Nephron progenitor cell (in vitro differentiated cells): Measurements from ENCODE around the gene SFXN5.

ENCODE experiments used
- DNase-seq: peaks from one replicate; pipeline ENCODE4 v3.0.0; 2021
- H3K27ac Mint-ChIP-seq: 2 replicates; pipeline ENCODE4 v1.8.0; 2021; ENCODE audit warnings: mild to moderate bottlenecking, moderate library complexity, mixed read lengths
- H3K27me3 Mint-ChIP-seq: 2 replicates; pipeline ENCODE4 v1.8.0; 2021; ENCODE audit warnings: mild to moderate bottlenecking, low read depth, mixed read lengths; ENCODE audit not compliant: poor library complexity
- H3K36me3 Mint-ChIP-seq: 2 replicates; pipeline ENCODE4 v1.8.0; 2021; ENCODE audit warnings: low read depth, mixed read lengths
- H3K4me1 Mint-ChIP-seq: 2 replicates; pipeline ENCODE4 v1.8.0; 2021; ENCODE audit warnings: mixed read lengths
- H3K4me3 Mint-ChIP-seq: 2 replicates; pipeline ENCODE4 v1.8.0; 2021; ENCODE audit warnings: mild to moderate bottlenecking, moderate library complexity, mixed read lengths
- H3K9me3 Mint-ChIP-seq: 2 replicates; pipeline ENCODE4 v1.8.0; 2021; ENCODE audit warnings: mild to moderate bottlenecking, moderate library complexity, mixed read lengths
- TF ChIP-seq, protein P1 (sequence below): fragments of 200-600 bp; sonication (generic); IDR thresholded peaks from 2 replicates; pipeline ENCODE4 v1.5.0; 2021; ENCODE audit warnings: antibody characterized with exemption

The SFXN5 gene

GRCh38 chr2:72940361-72940760, 131.2 kb downstream of the SFXN5 start:
- peak overlapping the region; percentile 28 for H3K4me3 Mint-ChIP-seq
- no peak for DNase-seq
- no peaks in the 10 kb centered on the region for H3K9me3 Mint-ChIP-seq
- peaks cover 47% of the 10 kb centered on the region for H3K4me1 Mint-ChIP-seq
- TF ChIP-seq, protein P1, sequence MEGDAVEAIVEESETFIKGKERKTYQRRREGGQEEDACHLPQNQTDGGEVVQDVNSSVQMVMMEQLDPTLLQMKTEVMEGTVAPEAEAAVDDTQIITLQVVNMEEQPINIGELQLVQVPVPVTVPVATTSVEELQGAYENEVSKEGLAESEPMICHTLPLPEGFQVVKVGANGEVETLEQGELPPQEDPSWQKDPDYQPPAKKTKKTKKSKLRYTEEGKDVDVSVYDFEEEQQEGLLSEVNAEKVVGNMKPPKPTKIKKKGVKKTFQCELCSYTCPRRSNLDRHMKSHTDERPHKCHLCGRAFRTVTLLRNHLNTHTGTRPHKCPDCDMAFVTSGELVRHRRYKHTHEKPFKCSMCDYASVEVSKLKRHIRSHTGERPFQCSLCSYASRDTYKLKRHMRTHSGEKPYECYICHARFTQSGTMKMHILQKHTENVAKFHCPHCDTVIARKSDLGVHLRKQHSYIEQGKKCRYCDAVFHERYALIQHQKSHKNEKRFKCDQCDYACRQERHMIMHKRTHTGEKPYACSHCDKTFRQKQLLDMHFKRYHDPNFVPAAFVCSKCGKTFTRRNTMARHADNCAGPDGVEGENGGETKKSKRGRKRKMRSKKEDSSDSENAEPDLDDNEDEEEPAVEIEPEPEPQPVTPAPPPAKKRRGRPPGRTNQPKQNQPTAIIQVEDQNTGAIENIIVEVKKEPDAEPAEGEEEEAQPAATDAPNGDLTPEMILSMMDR, result no peak
- no peak overlapping the region for H3K27ac Mint-ChIP-seq
- H3K27me3 Mint-ChIP-seq, result peaks cover 31% of the 10 kb centered on the region
- H3K36me3 Mint-ChIP-seq, result no peaks in the 10 kb centered on the region

GRCh38 chr2:72938455-72938854, 133.1 kb downstream of the SFXN5 start:
- no peak overlapping the region for H3K4me3 Mint-ChIP-seq
- no peak for DNase-seq
- no peaks in the 10 kb centered on the region for H3K9me3 Mint-ChIP-seq
- H3K4me1 Mint-ChIP-seq, result peaks cover 52% of the 10 kb centered on the region
- no peaks in the 10 kb centered on the region for H3K36me3 Mint-ChIP-seq
- H3K27ac Mint-ChIP-seq, result no peak overlapping the region
- peaks cover 39% of the 10 kb centered on the region for H3K27me3 Mint-ChIP-seq
- TF ChIP-seq, protein P1, result no peak

- Mint-ChIP-seq H3K4me3 (no peak overlapping the region), H3K9me3 (no peaks in the 10 kb centered on the region), H3K4me1 (peaks cover 52% of the 10 kb centered on the region), H3K36me3 (no peaks in the 10 kb centered on the region), H3K27ac (no peak overlapping the region), H3K27me3 (peaks cover 48% of the 10 kb centered on the region)
- TF ChIP-seq, protein P1, result no peak
- no peak for DNase-seq
Measured at GRCh38 chr2:72937356-72937669, 134.2 kb downstream of the SFXN5 start.

- Mint-ChIP-seq H3K36me3 (no peaks in the 10 kb centered on the region), H3K9me3 (no peaks in the 10 kb centered on the region), H3K27me3 (peaks cover 53% of the 10 kb centered on the region), H3K4me3 (no peak overlapping the region), H3K27ac (no peak overlapping the region), H3K4me1 (peaks cover 49% of the 10 kb centered on the region)
- TF ChIP-seq, protein P1, result no peak
- DNase-seq, result no peak
Measured at GRCh38 chr2:72936660-72937355, 134.7 kb downstream of the SFXN5 start.

- no peak for DNase-seq
- Mint-ChIP-seq H3K27me3 (peaks cover 61% of the 10 kb centered on the region), H3K4me1 (peaks cover 37% of the 10 kb centered on the region), H3K27ac (no peak overlapping the region), H3K36me3 (no peaks in the 10 kb centered on the region), H3K4me3 (no peak overlapping the region), H3K9me3 (no peaks in the 10 kb centered on the region)
- TF ChIP-seq, protein P1, result no peak
Measured at GRCh38 chr2:72935611-72935957, 135.9 kb downstream of the SFXN5 start.
